Natural killer cell (primary cell): ENCODE results near the gene PTPMT1. TPM values are rescaled to one million over a fixed set of nuclear protein-coding genes. Genes with fewer than 3 reads are reported as not detected.

Source experiments
- ATAC-seq, 3 donors: fragments of 150-1000 bp in 2 of 3; fragments of 200-7000 bp in 1 of 3; cut with Tn5 transposase; 1 replicate in 1 of 3; 2 replicates in 2 of 3; pipeline ENCODE4 v1.10.0; 2021; ENCODE audit warnings: mild to moderate bottlenecking in 2 of 3, moderate library complexity in 2 of 3
- DNase-seq, 2 donors: peaks; one replicate each; pipeline versions ENCODE4 v3.0.0 to v3.0.0-alpha.2; 2013 to 2021; ENCODE audit warnings: mixed read lengths in 1 of 2
- H3K27ac ChIP-seq: one replicate; pipeline ENCODE4 v1.5.1; 2013; ENCODE audit warnings: mild to moderate bottlenecking, low read length
- H3K27me3 ChIP-seq: one replicate; pipeline ENCODE4 v1.6.1; 2013; ENCODE audit warnings: low read length; ENCODE audit not compliant: control insufficient read depth, insufficient read depth
- H3K36me3 ChIP-seq: one replicate; pipeline ENCODE4 v1.6.1; 2013; ENCODE audit warnings: low read length; ENCODE audit not compliant: control insufficient read depth, insufficient read depth
- H3K4me1 ChIP-seq: one replicate; pipeline ENCODE4 v1.6.1; 2013; ENCODE audit warnings: low read length; ENCODE audit not compliant: control insufficient read depth, insufficient read depth
- H3K4me3 ChIP-seq: one replicate; pipeline ENCODE4 v1.5.1; 2013; ENCODE audit warnings: low read length
- H3K9me3 ChIP-seq: one replicate; pipeline ENCODE4 v1.6.1; 2013; ENCODE audit warnings: low read length; ENCODE audit not compliant: control insufficient read depth, insufficient read depth
- H3K27ac Mint-ChIP-seq, 2 donors: one replicate each; pipeline ENCODE4 v1.8.0; 2022; ENCODE audit warnings: mild to moderate bottlenecking in 2 of 2, mixed read lengths in 2 of 2, moderate library complexity in 1 of 2
- H3K27me3 Mint-ChIP-seq, 2 donors: one replicate each; pipeline ENCODE4 v1.8.0; 2022; ENCODE audit warnings: low read depth in 2 of 2, mixed read lengths in 2 of 2
- H3K36me3 Mint-ChIP-seq: one replicate; pipeline ENCODE4 v1.8.0; 2022; ENCODE audit warnings: mixed read lengths
- H3K4me1 Mint-ChIP-seq, 2 donors: one replicate each; pipeline ENCODE4 v1.8.0; 2022; ENCODE audit warnings: mixed read lengths in 2 of 2
- H3K4me3 Mint-ChIP-seq: one replicate; pipeline ENCODE4 v1.8.0; 2022; ENCODE audit warnings: mild to moderate bottlenecking, moderate library complexity, mixed read lengths
- H3K9me3 Mint-ChIP-seq, 2 donors: one replicate each; pipeline ENCODE4 v1.8.0; 2022; ENCODE audit warnings: mixed read lengths in 2 of 2
- CTCF ChIP-seq: fragments of 200-600 bp; IDR thresholded peaks from one replicate; pipeline ENCODE4 v1.8.0; 2022; ENCODE audit warnings: antibody characterized with exemption
- WGBS: methylation state at CpG from one replicate; pipeline ENCODE4 v1.1.7; 2013; ENCODE audit warnings: missing lambda C conversion rate; ENCODE audit not compliant: insufficient coverage; 5-methylcytosine and 5-hydroxymethylcytosine counted together
- intact Hi-C: fragments of 100-400 bp; cut with micrococcal nuclease; formaldehyde crosslinking; loops from one replicate; pipeline ENCODE4 v1.14.2; 2022
- total RNA-seq, 4 donors: library from RNA; stranded (reverse); fragments of 120-200 nt in 1 of 4; gene quantifications; one replicate each; pipeline versions ENCODE4 v1.2.3 to v1.2.4, GENCODE V29; 2013 to 2022

PTPMT1 gene
- total RNA-seq, 3 donors from 2014 or later (not counting 1 experiment from before 2014, with no cell fraction given) = 19.4 to 28.6 (median 20.4) TPM

GRCh38 chr11:47607380-47607779 is 42.0 kb downstream of the PTPMT1 start:
- no peaks in the 10 kb centered on the region for H3K36me3 ChIP-seq
- H3K4me1 Mint-ChIP-seq = peaks cover 0 to 5% of the 10 kb centered on the region in 2 donors
- no peak overlapping the region for H3K27ac ChIP-seq
- H3K27me3 ChIP-seq = no peaks in the 10 kb centered on the region
- peaks cover 5% of the 10 kb centered on the region for H3K36me3 Mint-ChIP-seq
- no peak for TF ChIP-seq CTCF
- H3K4me3 ChIP-seq = no peak overlapping the region
- peaks cover 0 to 15% of the 10 kb centered on the region in 2 donors for H3K27me3 Mint-ChIP-seq
- DNase-seq (no peak), ATAC-seq (no peak)
- intact Hi-C loops = no loop called here
- 96% methylated on average over 7 of the region's 7 CpGs for WGBS
- H3K9me3 Mint-ChIP-seq = no peaks in the 10 kb centered on the region
- H3K4me1 ChIP-seq = peaks cover 6% of the 10 kb centered on the region
- H3K4me3 Mint-ChIP-seq = no peak overlapping the region
- no peak overlapping the region for H3K27ac Mint-ChIP-seq
- no peaks in the 10 kb centered on the region for H3K9me3 ChIP-seq

- Mint-ChIP-seq H3K4me3 (no peak overlapping the region), H3K36me3 (peaks cover 5% of the 10 kb centered on the region), H3K4me1 (peaks cover 0 to 5% of the 10 kb centered on the region in 2 donors), H3K27me3 (peaks cover 0 to 15% of the 10 kb centered on the region in 2 donors), H3K27ac (no peak overlapping the region), H3K9me3 (no peaks in the 10 kb centered on the region)
- 50% methylated on average over 3 of the region's 3 CpGs for WGBS
- ATAC-seq (no peak), DNase-seq (no peak)
- Histone ChIP-seq H3K36me3 (no peaks in the 10 kb centered on the region), H3K4me3 (no peak overlapping the region), H3K4me1 (peaks cover 6% of the 10 kb centered on the region), H3K27me3 (no peaks in the 10 kb centered on the region), H3K27ac (no peak overlapping the region), H3K9me3 (no peaks in the 10 kb centered on the region)
- TF ChIP-seq CTCF = no peak
- intact Hi-C loops = no loop called here
Measured at GRCh38 chr11:47609675-47610074, 44.3 kb downstream of the PTPMT1 start.

- DNase-seq (no peak), ATAC-seq (no peak)
- Histone ChIP-seq H3K4me3 (no peak overlapping the region), H3K36me3 (no peaks in the 10 kb centered on the region), H3K27me3 (no peaks in the 10 kb centered on the region), H3K27ac (no peak overlapping the region), H3K9me3 (no peaks in the 10 kb centered on the region), H3K4me1 (peaks cover 15% of the 10 kb centered on the region)
- no peak for TF ChIP-seq CTCF
- Mint-ChIP-seq H3K27ac (no peak overlapping the region), H3K27me3 (peaks cover 2 to 11% of the 10 kb centered on the region in 2 donors), H3K4me3 (no peak overlapping the region), H3K4me1 (peaks cover 14 to 19% of the 10 kb centered on the region in 2 donors), H3K36me3 (no peaks in the 10 kb centered on the region), H3K9me3 (no peaks in the 10 kb centered on the region)
- WGBS = 50% methylated on average over 6 of the region's 6 CpGs
- intact Hi-C loops = no loop called here
Measured at GRCh38 chr11:47611348-47611794, 46.0 kb downstream of the PTPMT1 start.

GRCh38 chr11:47615249-47615648 is 49.9 kb downstream of the PTPMT1 start:
- Mint-ChIP-seq H3K27me3 (peaks cover 0 to 5% of the 10 kb centered on the region in 2 donors), H3K27ac (no peak overlapping the region), H3K4me1 (peaks cover 20 to 22% of the 10 kb centered on the region in 2 donors), H3K36me3 (peaks cover 9% of the 10 kb centered on the region), H3K4me3 (peak overlapping the region; percentile 81), H3K9me3 (no peaks in the 10 kb centered on the region)
- no peak for TF ChIP-seq CTCF
- Histone ChIP-seq H3K36me3 (peaks cover 4% of the 10 kb centered on the region), H3K27ac (no peak overlapping the region), H3K27me3 (no peaks in the 10 kb centered on the region), H3K9me3 (no peaks in the 10 kb centered on the region), H3K4me3 (no peak overlapping the region), H3K4me1 (peaks cover 23% of the 10 kb centered on the region)
- DNase-seq (no peak), ATAC-seq (no peak)
- intact Hi-C loops = no loop called here
